ENCODE results near the gene MAP1LC3A.

DNA sequence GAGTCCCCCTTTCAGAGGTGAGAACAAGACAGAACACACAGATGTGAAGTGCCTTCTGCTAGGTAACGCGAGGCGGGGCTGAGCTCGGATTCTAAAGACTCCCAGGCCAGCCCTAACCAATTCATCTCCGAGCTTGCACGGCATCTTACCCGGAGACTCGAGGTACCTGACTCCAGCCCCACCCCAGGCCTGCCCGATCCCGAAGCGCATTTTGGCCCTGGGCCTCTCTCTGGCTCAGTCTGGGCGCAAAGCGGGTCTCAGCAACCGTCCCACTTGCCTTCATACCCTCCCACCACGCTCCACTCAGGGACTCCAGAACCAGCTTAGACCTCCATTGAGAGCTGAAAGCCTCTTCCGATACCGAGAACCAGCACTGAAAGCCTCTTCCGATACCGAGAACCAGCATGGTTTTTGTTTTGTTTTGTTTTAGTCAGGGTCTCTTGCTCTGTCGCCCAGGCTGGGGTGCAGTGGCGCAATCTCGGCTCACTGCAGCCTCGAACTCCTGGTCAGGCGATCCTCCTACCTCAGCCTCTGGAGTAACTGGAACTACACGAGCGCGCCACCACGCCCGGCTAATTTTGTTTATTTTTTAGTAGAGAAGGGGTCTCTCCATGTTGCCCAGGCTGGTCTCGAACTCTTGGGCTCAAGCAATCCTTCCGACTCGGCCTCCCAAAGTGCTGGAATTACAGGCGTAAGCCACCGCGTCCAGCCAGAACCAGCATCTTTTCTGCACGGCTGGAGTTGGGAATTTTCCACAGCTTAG lies 42.9 kb upstream of the MAP1LC3A start:
- TF ChIP-seq, protein P1, sequence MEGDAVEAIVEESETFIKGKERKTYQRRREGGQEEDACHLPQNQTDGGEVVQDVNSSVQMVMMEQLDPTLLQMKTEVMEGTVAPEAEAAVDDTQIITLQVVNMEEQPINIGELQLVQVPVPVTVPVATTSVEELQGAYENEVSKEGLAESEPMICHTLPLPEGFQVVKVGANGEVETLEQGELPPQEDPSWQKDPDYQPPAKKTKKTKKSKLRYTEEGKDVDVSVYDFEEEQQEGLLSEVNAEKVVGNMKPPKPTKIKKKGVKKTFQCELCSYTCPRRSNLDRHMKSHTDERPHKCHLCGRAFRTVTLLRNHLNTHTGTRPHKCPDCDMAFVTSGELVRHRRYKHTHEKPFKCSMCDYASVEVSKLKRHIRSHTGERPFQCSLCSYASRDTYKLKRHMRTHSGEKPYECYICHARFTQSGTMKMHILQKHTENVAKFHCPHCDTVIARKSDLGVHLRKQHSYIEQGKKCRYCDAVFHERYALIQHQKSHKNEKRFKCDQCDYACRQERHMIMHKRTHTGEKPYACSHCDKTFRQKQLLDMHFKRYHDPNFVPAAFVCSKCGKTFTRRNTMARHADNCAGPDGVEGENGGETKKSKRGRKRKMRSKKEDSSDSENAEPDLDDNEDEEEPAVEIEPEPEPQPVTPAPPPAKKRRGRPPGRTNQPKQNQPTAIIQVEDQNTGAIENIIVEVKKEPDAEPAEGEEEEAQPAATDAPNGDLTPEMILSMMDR (conservative IDR thresholded peaks at IDR 0.05; ENCODE audit: low read length), result no peak
- no peak for TF ChIP-seq EZH2phosphoT487 (IDR thresholded peaks at IDR 0.05; ENCODE audit: borderline replicate concordance, low read depth, low read length)
